A549 (cell line): ENCODE measurements around the gene SLC35F3. TPM values are rescaled to one million over a fixed set of nuclear protein-coding genes. Genes with fewer than 3 reads are reported as not detected.
"Not testable (repeated sequence)": the region's sequence is repeated elsewhere in the genome, so short reads cannot be mapped to it uniquely, and the experiment has no call there.

Experiments used
- ATAC-seq, 2 experiments: fragments of 200-7000 bp in 1 of 2; fragments of >200 bp in 1 of 2; cut with Nextera tagmentation in 1 of 2; cut with Tn5 transposase in 1 of 2; 3 replicates each; pipeline versions ENCODE4 v1.8.0 to v1.9.1; 2018 to 2020; ENCODE audit warnings: mild to moderate bottlenecking in 1 of 2, moderate library complexity in 1 of 2
- CTCF ChIA-PET: fragments of 300-600 bp; sonication (Branson Sonifier 250); formaldehyde crosslinking; extraction: SDS; loops from one replicate; lab custom pipeline; 2021; ENCODE audit warnings: antibody characterized with exemption, inconsistent platforms; lab: Yijun Ruan, JAX
- POLR2A ChIA-PET: fragments of 350-600 bp; formaldehyde crosslinking; extraction: SDS; loops from one replicate; lab custom pipeline; 2021; ENCODE audit warnings: antibody characterized with exemption, inconsistent platforms; lab: Yijun Ruan, JAX
- DNase-seq, 2 experiments: peaks; one replicate each; pipeline versions ENCODE4 v3.0.0 to v3.0.0-alpha.2; 2011 to 2016; ENCODE audit warnings: low read depth in 1 of 2, low spot score in 1 of 2
- FAIRE-seq: peaks from 2 replicates; lab custom pipeline; 2011; peaks lifted over from hg19 to GRCh38; lab: Jason Lieb, UNC
- H3K27ac ChIP-seq, 2 experiments: fragments of >200 bp; sonication (Bioruptor Twin); formaldehyde crosslinking; 3 replicates each; pipeline ENCODE4 v1.5.1; 2016 to 2017
- H3K4me1 ChIP-seq: fragments of >200 bp; sonication (Bioruptor Twin); formaldehyde crosslinking; 3 replicates; pipeline ENCODE4 v1.6.1; 2016
- H3K4me2 ChIP-seq: fragments of >200 bp; sonication (Bioruptor Twin); formaldehyde crosslinking; 3 replicates; pipeline ENCODE4 v1.6.1; 2016
- H3K4me3 ChIP-seq: fragments of >200 bp; sonication (Bioruptor Twin); formaldehyde crosslinking; 3 replicates; pipeline ENCODE4 v1.5.1; 2016
- H3K9me3 ChIP-seq: fragments of >200 bp; sonication (Bioruptor Twin); formaldehyde crosslinking; 3 replicates; pipeline ENCODE4 v1.6.1; 2016
- BCL3 ChIP-seq: fragments of >200 bp; sonication (Bioruptor Twin); formaldehyde crosslinking; IDR thresholded peaks from 3 replicates; pipeline ENCODE4 v1.6.1; 2016
- CBX2 ChIP-seq: fragments of 200-600 bp; sonication (generic); IDR thresholded peaks from 2 replicates; pipeline ENCODE4 v1.6.1; 2016; ENCODE audit warnings: low read depth, mild to moderate bottlenecking, borderline replicate concordance
- CEBPB ChIP-seq, 2 experiments: fragments of >200 bp in 1 of 2; sonication (Bioruptor Twin) in 1 of 2; formaldehyde crosslinking in 1 of 2; IDR thresholded peaks; 2 replicates each; pipeline ENCODE4 v1.6.1; 2012 to 2016
- ESRRA ChIP-seq: fragments of 150-350 bp; IDR thresholded peaks from 2 replicates; pipeline ENCODE4 v1.6.1; 2014; ENCODE audit warnings: mild to moderate bottlenecking, low read length, borderline replicate concordance
- FOSB ChIP-seq: fragments of 250-450 bp; sonication (Bioruptor Pico); IDR thresholded peaks from 2 replicates; pipeline ENCODE4 v1.5.0; 2020; ENCODE audit warnings: mild to moderate bottlenecking, moderate library complexity
- FOSL2 ChIP-seq, 2 experiments: fragments of 450-650 bp in 1 of 2; fragments of >200 bp in 1 of 2; sonication (Bioruptor Twin) in 1 of 2; formaldehyde crosslinking; IDR thresholded peaks; 2 replicates each; pipeline versions ENCODE4 v1.5.0 to v1.6.1; 2016 to 2020; ENCODE audit warnings: mild to moderate bottlenecking in 1 of 2, moderate library complexity in 1 of 2
- GATA3 ChIP-seq: IDR thresholded peaks from 2 replicates; pipeline ENCODE4 v1.6.1; 2012; ENCODE audit warnings: borderline replicate concordance
- HDAC2 ChIP-seq: fragments of 200-600 bp; sonication (generic); IDR thresholded peaks from 2 replicates; pipeline ENCODE4 v1.6.1; 2016
- JUN ChIP-seq, 2 experiments: fragments of >200 bp; sonication (Bioruptor Twin); formaldehyde crosslinking; IDR thresholded peaks; 2 replicates in 1 of 2; 3 replicates in 1 of 2; pipeline ENCODE4 v1.6.1; 2016 to 2017
- MAFK ChIP-seq: fragments of 450-650 bp; IDR thresholded peaks from 2 replicates; pipeline ENCODE4 v1.6.1; 2014; ENCODE audit not compliant: partially characterized antibody
- MAZ ChIP-seq: fragments of 150-350 bp; IDR thresholded peaks from 2 replicates; pipeline ENCODE4 v1.6.1; 2014; ENCODE audit warnings: antibody characterized with exemption, low read depth, low read length, borderline replicate concordance
- PHF8 ChIP-seq: fragments of 200-600 bp; sonication (generic); IDR thresholded peaks from 2 replicates; pipeline ENCODE4 v1.6.1; 2016; ENCODE audit warnings: low read depth, mild to moderate bottlenecking, antibody characterized with exemption, moderate library complexity, borderline replicate concordance
- POLR2A ChIP-seq: IDR thresholded peaks from 2 replicates; pipeline ENCODE4 v1.6.1; 2012; ENCODE audit warnings: mild to moderate bottlenecking, low read length
- RFX5 ChIP-seq: fragments of 450-650 bp; IDR thresholded peaks from 2 replicates; pipeline ENCODE4 v1.7.1; 2014; ENCODE audit warnings: antibody characterized with exemption, mild to moderate bottlenecking, moderate library complexity
- SREBF2 ChIP-seq: fragments of 450-650 bp; IDR thresholded peaks from 2 replicates; pipeline ENCODE4 v1.6.1; 2014; ENCODE audit warnings: mild to moderate bottlenecking, moderate library complexity
- USF2 ChIP-seq: fragments of 450-650 bp; IDR thresholded peaks from 2 replicates; pipeline ENCODE4 v1.6.1; 2014; ENCODE audit warnings: antibody characterized with exemption
- WGBS: methylation state at CpG from one replicate; pipeline ENCODE4 v1.1.6; 2017; ENCODE audit errors: missing lambda C conversion rate; 5-methylcytosine and 5-hydroxymethylcytosine counted together
- polyA plus RNA-seq, 4 experiments: library from polyadenylated mRNA; depleted of rRNA in 3 of 4; stranded (reverse); fragments of >200 nt; fragmentation: RNase III in 1 of 4; extraction: RNeasy Plus Mini Kit Qiagen cat#74134 plus additional on column Dnase treatment in 1 of 4; gene quantifications; 2 replicates in 3 of 4; 3 replicates in 1 of 4; pipeline ENCODE4 v1.2.3, GENCODE V29; 2011 to 2017
- TF ChIP-seq, protein P1 (sequence below): IDR thresholded peaks from 2 replicates; pipeline ENCODE4 v1.6.1; 2012
- TF ChIP-seq, protein P2 (sequence below): fragments of 150-350 bp; IDR thresholded peaks from 2 replicates; pipeline ENCODE4 v1.6.1; 2014; ENCODE audit warnings: low read depth, mild to moderate bottlenecking, low read length

Gene SLC35F3
- polyA plus RNA-seq, 2 of the 4 experiments (the other 2 are of a cell fraction): 5.5 to 7.8 TPM

DNA sequence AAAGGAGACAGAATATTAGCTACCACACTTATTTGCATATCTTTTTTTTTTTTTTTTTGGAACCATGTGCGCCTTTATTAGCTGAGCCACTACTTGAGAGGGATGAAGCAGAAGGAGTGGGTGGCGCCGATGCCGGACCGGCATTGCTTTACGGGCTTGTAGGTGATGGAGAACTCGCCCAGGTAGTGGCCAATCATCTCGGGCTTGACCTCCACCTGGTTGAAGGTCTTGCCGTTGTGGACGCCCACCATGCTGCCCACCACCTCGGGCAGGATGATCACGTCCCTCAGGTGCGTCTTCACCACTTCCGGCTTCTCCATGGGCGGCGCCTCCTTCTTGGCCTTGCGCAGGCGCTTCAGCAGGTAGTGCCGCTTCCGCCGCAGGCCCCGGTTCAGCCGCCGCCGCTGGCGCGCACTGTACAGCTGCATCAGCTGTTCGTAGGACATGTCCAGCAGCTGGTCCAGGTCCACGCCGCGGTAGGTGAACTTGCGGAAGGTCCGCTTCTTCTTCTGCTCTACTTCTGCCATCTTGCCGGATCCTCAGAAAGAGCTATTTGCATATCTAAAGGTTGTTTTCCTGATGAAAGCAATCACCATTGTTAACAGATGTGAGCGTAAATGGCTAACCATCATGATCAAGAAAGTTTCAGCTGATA is 452.3 kb downstream of the SLC35F3 start:
- not testable (repeated sequence) for H3K4me1 ChIP-seq, H3K9me3 ChIP-seq, FAIRE-seq
- ChIA-PET CTCF (interaction anchor here (1.0 to 1.4 kb wide), 2 partner anchors 47 to 245 kb away, joined by 4 to 6 read pairs; no protein-coding TSS in a partner anchor), POLR2A (interaction anchor here (0.7 to 2.5 kb wide), 3 partner anchors 15 to 21 kb away, joined by 3 to 10 read pairs (median 4); partner anchors contain the start of gene COA6)
- ATAC-seq (peak; percentile 98), DNase-seq (peak in 1 of 2 experiments; percentile 83)
- peak; percentile 62; the same call in 1 of the 2 replicates for TF ChIP-seq PHF8
- peak; percentile 72 for TF ChIP-seq POLR2A
- peak; percentile 63 for TF ChIP-seq MAFK
- 0 out of 3 replicates have a peak, but pooled peaks have one; percentile 56 for TF ChIP-seq BCL3
- TF ChIP-seq, protein P1, sequence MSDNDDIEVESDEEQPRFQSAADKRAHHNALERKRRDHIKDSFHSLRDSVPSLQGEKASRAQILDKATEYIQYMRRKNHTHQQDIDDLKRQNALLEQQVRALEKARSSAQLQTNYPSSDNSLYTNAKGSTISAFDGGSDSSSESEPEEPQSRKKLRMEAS: peak; percentile 77
- peak; percentile 46 to 76; a peak in 3 of 5 replicates for TF ChIP-seq JUN (IDR thresholded peaks at IDR 0.05)
- H3K4me3 ChIP-seq: peak overlapping the region; percentile 49
- peak overlapping the region; percentile 74 to 81 for H3K27ac ChIP-seq
- 43% methylated on average over 28 of the region's 35 CpGs for WGBS
- H3K4me2 ChIP-seq: peak overlapping the region; percentile 77

- ChIA-PET CTCF (interaction anchor here (0.6 to 2.2 kb wide), 3 partner anchors 8 to 48 kb away, joined by 3 to 6 read pairs (median 6); no protein-coding TSS in a partner anchor), POLR2A (interaction anchor here (2.5 kb wide), 1 partner anchor 16 kb away, joined by 10 read pairs; the partner anchor contains the start of gene COA6)
- Histone ChIP-seq H3K4me1 (no peaks in the 10 kb centered on the region), H3K27ac (peak overlapping the region; percentile 74 to 81; a peak in 2 of 6 replicates), H3K4me3 (peak overlapping the region; percentile 49), H3K9me3 (no peaks in the 10 kb centered on the region), H3K4me2 (peak overlapping the region; percentile 68)
- no peak for ATAC-seq
- no peak for DNase-seq
- FAIRE-seq: no peak
- TF ChIP-seq RFX5 (no peak), BCL3 (no peak), CBX2 (no peak), USF2 (no peak), FOSB (no peak), FOSL2 (IDR thresholded peaks at IDR 0.05) (no peak), FOSL2 (CRISPR knock-in tag; IDR thresholded peaks at IDR 0.05) (no peak), MAZ (no peak), SREBF2 (no peak)
- TF ChIP-seq, protein P1: no peak
- TF ChIP-seq, protein P2, sequence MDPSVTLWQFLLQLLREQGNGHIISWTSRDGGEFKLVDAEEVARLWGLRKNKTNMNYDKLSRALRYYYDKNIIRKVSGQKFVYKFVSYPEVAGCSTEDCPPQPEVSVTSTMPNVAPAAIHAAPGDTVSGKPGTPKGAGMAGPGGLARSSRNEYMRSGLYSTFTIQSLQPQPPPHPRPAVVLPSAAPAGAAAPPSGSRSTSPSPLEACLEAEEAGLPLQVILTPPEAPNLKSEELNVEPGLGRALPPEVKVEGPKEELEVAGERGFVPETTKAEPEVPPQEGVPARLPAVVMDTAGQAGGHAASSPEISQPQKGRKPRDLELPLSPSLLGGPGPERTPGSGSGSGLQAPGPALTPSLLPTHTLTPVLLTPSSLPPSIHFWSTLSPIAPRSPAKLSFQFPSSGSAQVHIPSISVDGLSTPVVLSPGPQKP: no peak
Measured at GRCh38 chr1:234357831-234358230, 453.4 kb downstream of the SLC35F3 start.

DNA sequence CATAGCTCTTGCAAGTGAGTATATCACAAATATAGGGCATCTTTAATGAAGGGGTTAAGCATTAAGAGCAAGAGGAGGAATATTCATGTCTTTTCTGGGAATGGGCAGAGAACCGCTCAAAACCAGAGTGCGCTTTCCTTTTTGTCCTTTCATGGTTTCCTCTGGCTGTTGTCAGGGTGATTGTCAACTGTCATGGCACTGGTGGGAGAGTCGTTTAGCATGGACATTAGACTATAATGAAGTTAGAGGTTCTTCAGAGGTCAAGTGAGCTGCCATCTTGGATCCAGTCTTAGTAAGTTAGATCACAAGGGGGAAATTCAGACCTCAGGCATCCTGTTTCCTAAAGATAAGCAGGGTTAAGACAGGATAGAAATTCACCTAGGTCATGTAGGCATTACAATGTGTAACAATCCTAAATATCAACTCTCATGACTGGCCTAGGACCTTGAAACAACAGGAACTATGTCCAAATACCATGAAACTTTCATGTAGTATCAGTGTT is 456.7 kb downstream of the SLC35F3 start:
- H3K4me2 ChIP-seq: no peak overlapping the region
- H3K4me3 ChIP-seq: no peak overlapping the region
- DNase-seq (no peak), FAIRE-seq (no peak), ATAC-seq (no peak)
- 83% methylated on average over 3 of the region's 3 CpGs for WGBS
- H3K27ac ChIP-seq: no peak overlapping the region
- no peaks in the 10 kb centered on the region for H3K4me1 ChIP-seq
- ChIA-PET CTCF (interaction anchor here (1.0 kb wide), 1 partner anchor 8 kb away, joined by 3 read pairs; no protein-coding TSS in a partner anchor), POLR2A (no interaction called here)
- H3K9me3 ChIP-seq: no peaks in the 10 kb centered on the region
- TF ChIP-seq MAFK: no peak
- no peak for TF ChIP-seq HDAC2
- no peak for TF ChIP-seq ESRRA
- no peak for TF ChIP-seq CEBPB (IDR thresholded peaks at IDR 0.05)
- no peak for TF ChIP-seq GATA3
